ENCODE data around the gene KRTAP20-3.

KRTAP20-3 gene

GRCh38 chr21:30642564-30642963, at the start of gene KRTAP20-3:
Gene KRTAP20-3 (plus strand): TSS chr21:30642864.
- no peak for DNase-seq

GRCh38 chr21:30598802-30599201, 43.9 kb upstream of the KRTAP20-3 start, which contains the start of gene KRTAP6-2:
Gene KRTAP6-2 (minus strand): TSS chr21:30598902. CDS start chr21:30598874, 28 bp downstream.
- no peak for DNase-seq

GRCh38 chr21:30600787-30601186, 41.9 kb upstream of the KRTAP20-3 start, which contains the start of gene KRTAP22-1:
Gene KRTAP22-1 (plus strand): TSS chr21:30601087.
- DNase-seq, result no peak

- no peak for DNase-seq
Measured at GRCh38 chr21:30605968-30606367, 36.7 kb upstream of the KRTAP20-3 start.

- no peak for DNase-seq
Measured at GRCh38 chr21:30612132-30612531, 30.5 kb upstream of the KRTAP20-3 start.

- DNase-seq, result no peak
Measured at GRCh38 chr21:30613836-30614235, 28.8 kb upstream of the KRTAP20-3 start, which contains the start of gene KRTAP6-1. Gene KRTAP6-1 (minus strand): TSS chr21:30613930. CDS start chr21:30613904, 26 bp downstream.

GRCh38 chr21:30615199-30615598, 27.5 kb upstream of the KRTAP20-3 start:
- no peak for DNase-seq

GRCh38 chr21:30616125-30616524, 26.5 kb upstream of the KRTAP20-3 start, which contains the start of gene KRTAP20-1:
Gene KRTAP20-1 (plus strand): TSS chr21:30616425. CDS start chr21:30616455, 30 bp downstream.
- no peak for DNase-seq

- no peak for DNase-seq
Measured at GRCh38 chr21:30620080-30620479, 22.6 kb upstream of the KRTAP20-3 start.

GRCh38 chr21:30620522-30620921, 22.1 kb upstream of the KRTAP20-3 start, which contains the start of gene KRTAP20-4:
Gene KRTAP20-4 (plus strand): TSS chr21:30620627.
- no peak for DNase-seq

GRCh38 chr21:30623362-30623761, 19.3 kb upstream of the KRTAP20-3 start:
- DNase-seq, result no peak

- no peak for DNase-seq
Measured at GRCh38 chr21:30625449-30626165, 17.1 kb upstream of the KRTAP20-3 start.

- DNase-seq, result no peak
Measured at GRCh38 chr21:30628109-30628508, 14.6 kb upstream of the KRTAP20-3 start.

GRCh38 chr21:30629200-30629599, 13.5 kb upstream of the KRTAP20-3 start:
- DNase-seq, result no peak

GRCh38 chr21:30634906-30635305, 7.8 kb upstream of the KRTAP20-3 start, which contains the start of gene KRTAP20-2:
Gene KRTAP20-2 (plus strand): TSS chr21:30635206. CDS start chr21:30635264, 58 bp downstream.
- no peak for DNase-seq

GRCh38 chr21:30638686-30639085, 4.0 kb upstream of the KRTAP20-3 start:
- no peak for DNase-seq

- DNase-seq, result no peak
Measured at GRCh38 chr21:30646904-30647414, 4.3 kb downstream of the KRTAP20-3 start.

- no peak for DNase-seq
Measured at GRCh38 chr21:30652891-30653290, 10.2 kb downstream of the KRTAP20-3 start.

- DNase-seq, result no peak
Measured at GRCh38 chr21:30668776-30669175, 26.1 kb downstream of the KRTAP20-3 start.

GRCh38 chr21:30672985-30673650, 30.5 kb downstream of the KRTAP20-3 start:
- no peak for DNase-seq

- DNase-seq, result no peak
Measured at GRCh38 chr21:30674312-30674711, 31.6 kb downstream of the KRTAP20-3 start.

- no peak for DNase-seq
Measured at GRCh38 chr21:30676737-30677136, 34.1 kb downstream of the KRTAP20-3 start.

GRCh38 chr21:30680586-30680985, 37.9 kb downstream of the KRTAP20-3 start:
- no peak for DNase-seq

- no peak for DNase-seq
Measured at GRCh38 chr21:30684506-30684905, 41.8 kb downstream of the KRTAP20-3 start.

Data from activated CD4-positive, alpha-beta T cell treated with anti-CD3 and anti-CD28 coated beads, Interleukin-2, amount 50 U/mL, for 48 hours (primary cell).